Tibial nerve (tissue), 4 donors: ENCODE results near the gene RPL6. TPM values are rescaled to one million over a fixed set of nuclear protein-coding genes. Genes with fewer than 3 reads are reported as not detected.
A peak's percentile ranks its signal among the peaks of the same experiment; 100 is the strongest.
"Not testable (repeated sequence)": the region's sequence is repeated elsewhere in the genome, so short reads cannot be mapped to it uniquely, and the experiment has no call there.

Source experiments
- DNase-seq, 2 donors: peaks; one replicate each; pipeline ENCODE4 v3.0.0-alpha.2; 2019; ENCODE audit warnings: low spot score in 2 of 2
- H3K27ac ChIP-seq, 4 donors: fragments of 200-600 bp; sonication (generic) in 3 of 4; one replicate each; pipeline ENCODE4 v1.5.1; 2017 to 2019; ENCODE audit warnings: mild to moderate bottlenecking in 1 of 4
- H3K27me3 ChIP-seq, 2 donors: fragments of 200-600 bp; sonication (generic) in 1 of 2; one replicate each; pipeline versions ENCODE4 v1.5.1 to v1.6.0; 2017 to 2019
- H3K36me3 ChIP-seq, 3 donors: fragments of 200-600 bp; sonication (generic); one replicate each; pipeline ENCODE4 v1.5.1; 2018 to 2019
- H3K4me1 ChIP-seq, 4 donors: fragments of 200-600 bp; sonication (generic) in 3 of 4; one replicate each; pipeline ENCODE4 v1.5.1; 2017 to 2019
- H3K4me3 ChIP-seq, 4 donors: fragments of 200-600 bp; sonication (generic) in 3 of 4; one replicate each; pipeline ENCODE4 v1.5.1; 2017 to 2019; ENCODE audit warnings: mild to moderate bottlenecking in 1 of 4, moderate library complexity in 1 of 4
- H3K9me3 ChIP-seq, 4 donors: fragments of 200-600 bp; sonication (generic) in 3 of 4; one replicate each; pipeline ENCODE4 v1.5.1; 2017 to 2019
- CTCF ChIP-seq, 5 experiments: fragments of 200-600 bp in 3 of 5; fragments of 450-650 bp in 2 of 5; sonication (generic) in 3 of 5; IDR thresholded peaks; one replicate each; pipeline ENCODE4 v1.5.1; 2016 to 2019; ENCODE audit warnings: antibody characterized with exemption in 5 of 5, mild to moderate bottlenecking in 3 of 5, moderate library complexity in 2 of 5
- EP300 ChIP-seq, 2 donors: sonication (generic); formaldehyde crosslinking; IDR thresholded peaks; one replicate each; pipeline ENCODE4 v1.6.1; 2017; ENCODE audit warnings: antibody characterized with exemption in 2 of 2, mild to moderate bottlenecking in 1 of 2
- POLR2A ChIP-seq, 2 donors: fragments of 450-650 bp; IDR thresholded peaks; one replicate each; pipeline ENCODE4 v1.6.1; 2017; ENCODE audit warnings: antibody characterized with exemption in 2 of 2, mild to moderate bottlenecking in 2 of 2, moderate library complexity in 2 of 2
- WGBS, 2 donors: methylation state at CpG; one replicate each; pipeline ENCODE4 v1.1.5; 2018; 5-methylcytosine and 5-hydroxymethylcytosine counted together
- total RNA-seq, 4 donors: library from RNA; depleted of rRNA; stranded (reverse); fragments of >200 nt; gene quantifications; one replicate each; pipeline ENCODE4 v1.1.0, GENCODE V29; 2016

Gene RPL6
- total RNA-seq, 4 donors from 2014 or later, result 947 to 1,473 (median 1,061) TPM

DNA sequence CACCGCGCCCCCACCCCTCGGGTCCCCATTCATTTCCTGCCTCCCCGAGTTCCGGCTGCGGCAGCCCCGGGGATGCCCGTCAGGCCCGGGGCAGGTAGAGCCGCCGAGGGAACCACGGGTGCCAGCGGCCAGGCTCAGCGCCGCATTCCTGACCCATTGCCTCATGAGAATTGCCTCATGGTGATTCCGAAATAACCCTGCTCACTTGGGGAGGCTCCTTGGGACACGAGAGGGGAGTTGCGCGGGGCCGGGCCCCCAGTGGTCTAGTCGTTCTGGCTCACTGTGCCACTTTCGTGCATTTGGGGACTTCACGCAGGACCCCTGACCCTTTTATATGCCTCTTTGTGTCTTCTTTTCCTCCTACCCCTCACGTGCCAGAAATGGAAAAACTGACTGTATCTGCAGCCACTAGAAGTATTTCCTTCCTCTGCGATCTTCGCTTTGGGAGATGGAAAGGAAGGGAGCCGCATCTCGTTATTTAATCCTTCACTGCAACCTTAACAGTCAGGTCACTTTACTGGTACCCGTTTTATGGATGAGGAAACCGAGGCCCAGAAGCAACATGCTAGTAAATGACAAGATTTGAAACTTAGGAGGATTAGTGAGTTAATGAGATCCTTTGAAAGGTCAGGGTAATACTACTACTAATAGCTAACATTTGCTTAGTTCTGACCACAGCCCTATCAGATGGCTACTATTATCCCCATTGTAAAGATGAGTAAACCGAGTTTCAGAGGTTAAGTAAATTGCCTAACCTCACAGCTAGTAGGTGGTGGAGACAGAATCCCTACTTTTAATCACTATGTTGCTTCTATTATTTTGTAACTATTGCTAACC, 10.1 kb upstream of the RPL6 start:
- DNase-seq, result peak; percentile 53 to 58
- Histone ChIP-seq H3K27ac (peak overlapping the region; percentile 97 to 99 (median 98)), H3K9me3 (no peaks in the 10 kb centered on the region), H3K27me3 (no peaks in the 10 kb centered on the region), H3K4me1 (peaks cover 0 to 60% (median 37%) of the 10 kb centered on the region in 4 donors), H3K36me3 (no peaks in the 10 kb centered on the region), H3K4me3 (peak overlapping the region; percentile 80 to 98 (median 86))
- WGBS, 2 donors, result 6 to 8% methylated on average over 16 to 25 of the region's 31 CpGs
- TF ChIP-seq CTCF (IDR thresholded peaks at IDR 0.05), result no peak
- peak in 1 of 2 donors; percentile 68 for TF ChIP-seq EP300 (IDR thresholded peaks at IDR 0.05)
- TF ChIP-seq POLR2A (IDR thresholded peaks at IDR 0.05), result peak in 1 of 2 donors; percentile 33

- Histone ChIP-seq H3K4me1 (peaks cover 0 to 52% (median 35%) of the 10 kb centered on the region in 4 donors), H3K36me3 (no peaks in the 10 kb centered on the region), H3K4me3 (peak within 1 kb of the TSS; percentile 80 to 98 (median 86)), H3K27me3 (no peaks in the 10 kb centered on the region), H3K27ac (peak within 1 kb of the TSS; percentile 97 to 99 (median 98)), H3K9me3 (no peaks in the 10 kb centered on the region)
- peak; percentile 74 to 84 for TF ChIP-seq POLR2A (IDR thresholded peaks at IDR 0.05)
- TF ChIP-seq EP300 (IDR thresholded peaks at IDR 0.05), result peak; percentile 63 to 94
- TF ChIP-seq CTCF (IDR thresholded peaks at IDR 0.05), result peak in 4 of 5 experiments; percentile 34 to 64 (median 44)
- WGBS, 2 donors, result 0% methylated on average over 16 to 29 of the region's 89 CpGs
- DNase-seq, result peak; percentile 74 to 85
Observed at GRCh38 chr12:112418608-112419296, 9.3 kb upstream of the RPL6 start, which contains the start of gene PTPN11. Gene PTPN11 (plus strand): TSS chr12:112418947. CDS start chr12:112419112, 165 bp downstream.

DNA sequence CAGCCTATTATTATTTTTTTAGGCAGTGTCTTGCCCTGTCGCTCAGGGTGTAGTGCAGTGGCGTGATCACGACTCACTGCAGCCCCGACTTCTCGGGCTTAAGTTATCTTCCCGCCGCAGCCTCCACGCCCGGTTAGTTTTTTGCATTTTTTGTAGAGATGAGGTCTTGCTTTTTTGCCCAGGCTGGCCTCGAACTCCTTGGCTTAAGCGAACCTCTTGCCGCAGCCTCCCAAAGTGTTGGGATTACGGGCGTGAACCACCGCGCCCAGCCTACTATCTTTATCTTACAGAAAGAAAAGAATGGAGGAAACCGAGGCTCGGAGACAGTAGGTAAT, 8.8 kb upstream of the RPL6 start:
- H3K27me3 ChIP-seq, result no peaks in the 10 kb centered on the region
- DNase-seq, result no peak
- H3K36me3 ChIP-seq, result no peaks in the 10 kb centered on the region
- WGBS, 2 donors, result 2 to 3% methylated on average over 18 of the region's 18 CpGs
- peak overlapping the region; percentile 80 to 98 (median 86) for H3K4me3 ChIP-seq
- H3K9me3 ChIP-seq, result no peaks in the 10 kb centered on the region
- peak overlapping the region; percentile 97 to 99 (median 98) for H3K27ac ChIP-seq
- peaks cover 0 to 48% (median 32%) of the 10 kb centered on the region in 4 donors for H3K4me1 ChIP-seq
- TF ChIP-seq EP300 (IDR thresholded peaks at IDR 0.05) (no peak), CTCF (IDR thresholded peaks at IDR 0.05) (no peak), POLR2A (IDR thresholded peaks at IDR 0.05) (no peak)

GRCh38 chr12:112415457-112415856, 6.1 kb upstream of the RPL6 start:
- WGBS, 2 donors, result 87 to 93% methylated on average over 4 of the region's 4 CpGs
- not testable (repeated sequence) for H3K36me3 ChIP-seq

GRCh38 chr12:112413855-112414625, 4.6 kb upstream of the RPL6 start:
- Histone ChIP-seq H3K4me3 (no peak overlapping the region), H3K9me3 (no peaks in the 10 kb centered on the region), H3K27ac (no peak overlapping the region), H3K27me3 (no peaks in the 10 kb centered on the region), H3K4me1 (peaks cover 0 to 12% (median 5%) of the 10 kb centered on the region in 4 donors), H3K36me3 (no peaks in the 10 kb centered on the region)
- DNase-seq, result no peak
- TF ChIP-seq EP300 (IDR thresholded peaks at IDR 0.05) (no peak), CTCF (IDR thresholded peaks at IDR 0.05) (no peak), POLR2A (IDR thresholded peaks at IDR 0.05) (no peak)
- WGBS, 2 donors, result 38 to 61% methylated on average over 2 of the region's 2 CpGs

More at GRCh38 chr12:112415457-112415856, 6.1 kb upstream of the RPL6 start:
- H3K9me3 ChIP-seq, H3K27me3 ChIP-seq, DNase-seq, H3K4me3 ChIP-seq, H3K27ac ChIP-seq: not testable (repeated sequence)
- peaks cover 0 to 23% (median 14%) of the 10 kb centered on the region in 4 donors for H3K4me1 ChIP-seq
